NCI-H2196 (cell line): ENCODE results near the gene R3HDML.

Experiments used
- DNase-seq: peaks from one replicate; lab custom pipeline; 2025; ENCODE audit not compliant: unreplicated experiment; lab: John Stamatoyannopoulos, UW

Gene R3HDML

DNA sequence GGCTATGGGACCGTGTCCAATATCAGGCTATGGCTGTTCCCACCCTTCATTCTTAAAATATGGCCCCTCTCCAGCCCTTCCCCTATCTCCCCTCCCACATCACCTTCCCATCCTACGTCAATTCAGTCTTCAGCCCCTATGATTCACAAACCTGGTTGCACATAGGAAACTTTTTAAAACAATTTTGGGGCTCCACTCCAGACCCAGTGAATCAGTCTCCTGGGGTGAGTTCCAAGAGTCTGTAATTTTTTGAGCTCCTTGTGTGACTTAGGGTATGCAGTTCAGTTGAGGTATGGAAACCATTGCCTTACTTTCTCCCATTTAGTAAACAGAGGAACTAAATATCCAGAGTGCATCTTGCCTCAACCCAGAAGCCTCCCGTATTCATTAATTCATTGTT is 24.2 kb downstream of the R3HDML start:
- DNase-seq: no peak

DNA sequence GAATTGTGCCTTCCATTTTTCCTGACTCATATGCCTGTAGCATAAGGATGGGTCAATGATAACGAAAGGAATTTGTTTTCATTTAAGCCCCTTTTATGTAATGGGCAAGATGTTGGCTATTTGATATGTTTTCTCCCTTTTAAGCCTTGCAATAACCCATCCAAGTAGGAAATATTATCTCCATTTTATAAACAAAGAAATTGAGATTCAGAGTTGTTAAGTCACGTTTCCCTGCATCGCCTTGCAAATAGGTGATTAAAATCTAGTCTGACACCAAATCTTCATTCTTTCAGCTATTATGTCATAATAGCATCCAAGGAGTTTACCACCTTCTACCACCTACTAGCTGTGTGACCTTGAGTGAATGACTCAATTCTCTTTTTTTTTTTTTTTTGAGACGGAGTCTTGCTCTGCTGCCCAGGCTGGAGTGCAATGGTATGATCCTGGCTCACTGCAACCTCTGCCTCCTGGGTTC is 25.7 kb downstream of the R3HDML start:
- no peak for DNase-seq

DNA sequence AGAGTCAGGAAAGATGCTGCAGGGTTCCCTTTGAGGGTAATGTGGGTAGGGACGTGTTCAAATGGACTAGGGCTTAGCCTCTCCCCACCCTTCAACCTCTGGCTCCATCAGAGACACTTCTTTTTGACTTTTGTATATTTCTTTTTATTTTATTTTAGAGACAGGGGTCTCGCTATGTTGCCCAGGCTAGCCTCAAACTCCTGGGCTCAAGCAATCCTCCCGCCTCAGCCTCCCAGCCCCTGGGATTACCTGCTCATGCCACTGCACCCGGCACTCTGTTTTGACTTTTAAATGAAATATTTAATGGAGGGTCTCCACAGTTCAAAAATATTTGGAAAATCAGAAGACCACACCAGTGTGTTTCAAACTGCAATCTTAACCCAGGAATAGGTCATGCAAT is 27.2 kb downstream of the R3HDML start:
- DNase-seq: no peak

DNA sequence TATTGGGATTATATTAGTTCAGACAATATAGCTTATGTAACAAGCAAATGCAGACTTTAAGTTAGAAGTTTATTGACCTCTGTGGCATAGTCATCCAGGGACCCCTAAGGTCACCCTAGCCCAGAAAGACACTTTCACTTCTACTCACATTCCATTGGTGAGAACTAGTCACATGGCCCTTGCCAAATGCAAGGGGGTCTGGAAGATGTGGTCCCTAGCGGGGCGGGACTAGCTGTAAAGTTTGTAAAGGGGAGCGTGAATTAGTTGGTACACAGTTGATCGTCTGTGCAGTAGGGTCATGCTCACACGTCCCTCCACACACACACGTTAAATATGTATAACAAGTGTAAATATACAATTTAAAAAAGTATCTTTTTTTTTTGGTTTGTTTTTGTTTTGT is 27.9 kb downstream of the R3HDML start:
- no peak for DNase-seq

DNA sequence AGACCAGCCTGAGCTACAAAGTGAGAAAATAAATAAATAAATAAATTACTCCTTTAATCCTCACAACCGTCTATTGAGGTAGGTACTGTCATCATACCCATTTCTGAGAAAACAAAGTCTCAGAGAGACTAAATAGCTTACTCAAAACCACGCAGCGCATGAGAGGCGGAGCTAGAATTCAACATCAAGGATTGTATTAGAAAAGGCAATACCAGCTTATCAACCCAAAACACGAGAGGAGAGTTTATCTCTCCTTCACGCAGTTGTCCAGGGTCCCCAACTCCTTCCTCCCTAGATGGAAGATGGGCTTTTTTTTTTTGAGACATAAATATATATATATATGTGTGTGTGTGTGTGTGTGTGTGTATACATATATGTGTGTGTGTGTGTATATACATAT is 30.9 kb downstream of the R3HDML start:
- no peak for DNase-seq

DNA sequence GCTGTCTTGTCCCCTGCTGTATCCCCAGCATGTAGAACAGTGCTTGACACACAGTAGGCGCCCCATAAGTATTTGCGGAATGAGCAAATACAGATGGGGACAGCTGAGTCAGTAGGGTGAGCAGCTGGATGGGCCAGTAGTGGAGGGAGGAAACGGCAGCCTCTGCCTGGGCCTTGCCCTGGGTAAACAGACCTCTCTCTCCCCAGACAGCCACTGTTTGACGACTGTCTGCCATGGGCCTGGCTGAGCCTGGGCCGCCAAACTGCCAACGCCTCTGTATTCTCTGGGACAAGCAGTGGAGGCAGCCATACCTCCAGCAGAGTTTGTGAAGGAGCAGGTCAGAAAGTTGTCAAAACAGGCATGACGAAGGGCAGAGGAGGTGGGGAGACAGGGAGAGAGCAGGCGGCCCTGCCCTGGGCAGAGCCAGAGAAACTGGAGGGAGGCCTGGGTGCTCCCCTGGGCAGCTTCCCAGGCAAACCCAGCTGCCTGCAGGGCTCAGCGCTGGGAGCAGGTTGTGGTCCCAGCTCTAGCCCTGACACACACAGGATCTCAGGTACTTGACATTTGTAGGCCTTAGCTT is 33.9 kb downstream of the R3HDML start:
- DNase-seq: no peak

DNA sequence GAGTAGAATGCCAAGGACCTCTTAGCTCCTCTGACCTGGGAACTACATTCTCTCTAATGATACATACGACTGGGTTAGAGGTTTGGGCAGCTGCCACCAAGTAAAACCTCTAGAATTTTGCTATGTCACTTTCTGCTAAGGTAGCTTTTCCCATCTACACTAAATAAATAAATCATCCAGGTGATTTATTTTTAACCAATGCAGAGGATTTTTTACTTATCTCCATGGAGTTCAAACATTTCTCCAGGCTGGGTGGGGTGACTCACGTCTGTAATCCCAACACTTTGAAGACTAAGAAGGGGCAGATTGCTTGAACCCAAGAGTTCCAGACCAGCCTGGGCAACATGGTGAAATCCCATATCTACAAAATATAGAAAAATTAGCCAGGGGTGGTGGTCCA is 45.8 kb downstream of the R3HDML start:
- no peak for DNase-seq

DNA sequence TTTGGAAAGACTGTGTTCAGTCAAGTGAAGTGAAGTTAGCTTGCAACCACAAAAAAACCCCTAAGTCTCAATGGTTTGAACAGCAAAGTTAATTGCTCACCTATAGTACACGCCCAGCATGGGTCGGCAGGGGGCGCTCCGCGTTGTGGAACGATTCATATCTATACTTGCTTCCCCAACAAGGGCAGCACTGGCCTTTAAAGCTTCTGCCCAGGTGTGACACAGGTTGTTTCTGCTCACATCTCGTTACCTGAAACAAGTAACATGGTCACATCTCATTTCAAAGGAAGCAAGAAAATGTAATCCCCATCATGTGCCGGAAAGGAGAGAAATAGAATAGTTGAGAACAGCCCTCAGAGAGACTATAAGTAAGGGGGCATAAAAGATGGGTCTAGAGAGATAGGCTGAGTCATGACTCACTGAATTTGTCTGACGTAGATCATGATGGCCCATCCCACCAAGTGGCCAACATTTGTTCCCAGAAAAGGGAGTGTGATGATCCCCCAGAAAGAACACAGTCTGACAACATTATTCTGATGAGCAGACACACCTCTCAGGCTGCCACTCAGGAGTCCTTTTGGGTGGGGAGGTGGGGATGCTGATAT is 47.7 kb downstream of the R3HDML start:
- DNase-seq: peak; percentile 85

DNA sequence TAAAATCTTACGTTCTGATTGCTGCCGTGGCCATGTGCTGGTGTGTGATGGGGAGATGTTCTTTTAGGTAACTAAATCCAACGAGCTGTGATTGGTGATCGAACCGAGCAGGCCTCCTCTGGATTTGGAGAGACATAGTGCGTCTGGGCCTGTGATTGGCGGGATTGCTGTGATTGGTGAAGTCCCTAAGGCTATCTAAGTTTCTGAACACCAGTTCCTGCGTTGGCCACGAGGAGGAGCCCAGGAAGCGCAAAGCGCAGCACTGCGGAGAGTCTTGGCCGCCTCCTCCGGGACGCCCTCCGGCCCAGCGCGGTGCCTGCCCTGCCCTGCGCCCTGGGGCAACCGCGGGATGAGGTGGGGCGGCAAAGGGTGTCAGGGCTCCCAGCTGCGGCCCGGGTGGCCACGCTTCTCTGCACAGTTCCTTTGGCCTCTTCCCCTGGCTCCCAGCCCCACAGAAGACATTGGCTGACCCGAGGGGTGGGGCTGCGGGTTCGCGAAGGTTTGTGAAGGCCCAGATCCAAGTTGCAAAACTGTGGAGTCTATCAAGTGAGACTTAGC is 51.7 kb downstream of the R3HDML start:
- DNase-seq: peak; percentile 82

DNA sequence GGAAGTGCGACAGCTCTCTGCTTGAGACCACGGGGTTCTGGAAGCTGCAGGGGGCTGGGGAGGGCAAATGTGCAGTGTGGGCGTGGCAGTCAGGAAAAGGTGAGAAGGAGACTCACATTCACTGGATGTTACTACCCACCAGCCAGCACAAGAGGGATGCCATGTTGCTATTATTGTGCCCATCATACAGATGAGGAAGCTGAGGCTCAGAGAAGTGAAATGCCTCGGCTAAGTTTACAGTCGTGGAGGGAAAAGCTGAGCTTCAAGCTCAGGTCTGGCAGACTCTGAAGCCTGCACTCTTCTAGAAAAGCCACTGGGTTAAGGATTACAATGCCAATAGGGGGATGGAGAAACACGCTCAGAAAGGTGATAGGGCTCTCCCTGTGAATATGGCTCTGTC is 53.0 kb downstream of the R3HDML start:
- DNase-seq: no peak

DNA sequence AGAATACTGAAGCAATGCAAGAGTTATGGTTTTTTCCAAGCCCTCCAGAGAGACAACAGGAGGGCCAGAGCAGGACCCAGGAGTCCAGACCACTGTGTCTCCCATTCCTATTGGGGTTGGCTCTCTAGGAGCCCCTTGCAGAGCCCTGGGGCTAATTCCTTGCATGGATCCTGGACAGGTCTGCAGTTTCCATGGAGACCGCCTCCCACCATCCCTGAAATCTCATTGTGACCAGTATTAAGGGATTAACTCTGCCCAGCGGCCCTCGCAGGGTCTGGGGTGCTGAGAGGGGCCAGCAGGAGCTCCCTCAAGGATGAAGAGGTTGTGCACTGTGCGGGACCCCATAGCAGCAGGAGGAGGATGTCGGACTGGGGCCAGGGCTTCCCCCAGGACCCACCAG is 53.4 kb downstream of the R3HDML start:
- DNase-seq: no peak

DNA sequence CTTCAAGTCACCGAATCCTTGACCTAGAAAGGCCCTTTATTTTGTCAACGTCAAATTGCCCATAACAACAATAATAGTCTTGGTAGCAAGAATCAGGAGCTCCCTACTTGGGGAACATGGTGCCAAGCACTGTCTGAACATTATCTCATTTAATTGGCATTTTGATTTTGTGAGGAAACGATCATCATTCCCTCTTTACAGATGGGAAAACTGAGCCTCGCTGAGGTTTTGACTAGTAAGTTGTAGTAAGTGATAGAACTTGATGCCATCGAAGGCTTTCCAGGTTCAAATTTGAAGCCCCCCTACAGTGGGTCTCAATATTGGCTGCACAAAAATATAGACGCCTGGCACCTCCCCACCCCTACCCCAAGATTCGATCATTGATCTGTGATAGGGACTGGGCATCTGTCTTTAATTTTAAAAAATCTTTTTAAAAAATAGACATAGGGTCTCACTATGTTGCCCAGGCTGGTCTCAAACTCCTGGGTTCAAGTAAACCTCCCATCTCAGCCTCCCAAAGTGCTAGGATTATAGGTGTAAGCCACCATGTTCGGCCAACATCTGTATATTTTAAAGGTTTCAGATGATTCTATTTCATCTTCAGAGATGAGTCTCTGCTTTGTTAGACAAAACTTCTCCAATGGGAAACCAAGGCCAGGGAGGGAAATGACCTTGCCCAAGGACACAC is 55.4 kb downstream of the R3HDML start:
- DNase-seq: no peak

DNA sequence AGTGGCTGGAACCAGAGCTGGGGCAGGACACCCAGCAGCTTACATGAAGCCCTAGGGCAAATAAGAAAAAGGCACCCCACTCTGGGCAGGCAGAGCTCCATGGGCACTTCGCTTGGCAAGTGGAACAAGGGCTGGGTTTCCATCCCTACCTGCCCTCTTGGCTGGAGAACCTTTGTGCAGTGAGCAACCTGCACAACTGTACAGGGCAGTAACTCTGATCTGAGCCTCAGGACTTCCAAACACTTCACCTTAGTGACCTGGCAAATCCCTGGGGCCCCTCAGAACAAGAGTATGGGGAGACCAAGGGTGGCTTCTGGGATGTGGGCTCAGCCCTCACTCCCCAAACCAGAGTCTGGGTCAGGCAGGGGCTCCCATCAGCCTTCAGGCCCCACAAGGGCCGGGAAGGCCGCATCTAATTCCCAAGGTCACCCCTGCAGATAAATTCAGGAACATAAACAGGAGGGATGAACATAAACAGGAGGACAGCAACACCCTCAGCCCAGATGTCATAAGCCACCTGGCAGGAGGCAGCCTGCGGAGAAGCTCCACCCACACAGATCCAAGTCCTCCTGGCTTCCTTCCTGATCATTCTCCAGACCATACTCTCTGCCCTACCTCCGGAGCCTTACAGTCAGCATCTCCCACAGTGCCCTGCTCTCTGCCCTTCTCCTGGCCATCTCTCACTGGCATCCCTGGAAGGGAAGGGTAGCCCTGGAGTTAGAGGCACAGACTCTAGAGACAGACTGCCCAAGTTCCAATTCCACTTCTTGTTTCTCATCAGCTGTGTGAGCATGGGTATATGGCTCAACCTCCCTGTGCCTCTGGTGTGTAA is 56.1 kb downstream of the R3HDML start:
- no peak for DNase-seq

DNA sequence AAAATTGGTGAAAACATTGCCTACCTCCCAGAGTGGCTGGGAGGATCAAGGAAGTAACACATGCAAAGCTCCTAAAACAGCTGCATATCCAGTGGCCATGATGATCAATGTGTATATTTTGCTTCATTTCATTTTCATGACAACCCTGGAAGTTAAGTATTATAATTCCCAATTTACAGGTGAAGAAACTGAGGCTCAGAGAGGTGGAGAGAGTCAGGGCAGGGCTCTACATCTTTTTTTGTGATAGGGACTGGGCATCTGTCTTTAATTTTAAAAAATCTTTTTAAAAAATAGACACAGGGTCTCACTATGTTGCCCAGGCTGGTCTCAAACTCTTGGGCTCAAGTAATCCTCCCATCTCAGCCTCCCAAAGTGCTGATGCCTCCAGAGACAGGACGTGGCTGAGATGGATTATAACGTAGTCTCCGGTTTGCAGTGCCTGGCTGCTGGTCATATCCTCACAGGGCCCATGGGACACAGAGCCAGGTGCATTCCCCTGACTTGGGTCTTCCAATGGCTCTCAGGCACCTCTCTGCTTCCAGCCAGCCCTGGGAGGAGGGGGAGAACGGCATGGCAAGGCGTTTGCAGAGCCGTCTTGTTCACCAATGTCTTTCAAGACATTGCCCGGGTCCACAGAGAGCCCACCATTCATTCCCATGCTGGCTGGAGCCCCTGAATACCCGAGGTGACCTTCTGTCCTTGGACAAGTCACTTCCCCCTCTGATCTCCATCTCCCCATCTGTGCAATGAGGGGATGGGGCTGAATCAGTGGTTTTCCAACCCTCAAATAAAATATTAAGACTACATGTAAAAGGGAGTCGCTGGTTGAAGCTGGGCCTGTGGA is 57.0 kb downstream of the R3HDML start:
- no peak for DNase-seq

DNA sequence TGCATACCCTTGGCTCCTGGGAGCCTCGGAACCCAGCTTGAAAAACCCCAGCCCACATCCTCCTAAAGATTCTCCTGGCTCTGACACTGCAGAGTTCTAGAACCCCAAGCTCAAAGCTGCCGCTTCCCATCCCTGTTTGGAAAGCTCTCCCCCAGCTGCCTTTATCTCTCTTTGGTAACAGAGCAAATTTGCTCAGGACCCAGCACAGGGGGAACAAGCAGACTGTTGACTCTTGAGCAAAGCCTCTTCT is 57.5 kb downstream of the R3HDML start:
- no peak for DNase-seq

DNA sequence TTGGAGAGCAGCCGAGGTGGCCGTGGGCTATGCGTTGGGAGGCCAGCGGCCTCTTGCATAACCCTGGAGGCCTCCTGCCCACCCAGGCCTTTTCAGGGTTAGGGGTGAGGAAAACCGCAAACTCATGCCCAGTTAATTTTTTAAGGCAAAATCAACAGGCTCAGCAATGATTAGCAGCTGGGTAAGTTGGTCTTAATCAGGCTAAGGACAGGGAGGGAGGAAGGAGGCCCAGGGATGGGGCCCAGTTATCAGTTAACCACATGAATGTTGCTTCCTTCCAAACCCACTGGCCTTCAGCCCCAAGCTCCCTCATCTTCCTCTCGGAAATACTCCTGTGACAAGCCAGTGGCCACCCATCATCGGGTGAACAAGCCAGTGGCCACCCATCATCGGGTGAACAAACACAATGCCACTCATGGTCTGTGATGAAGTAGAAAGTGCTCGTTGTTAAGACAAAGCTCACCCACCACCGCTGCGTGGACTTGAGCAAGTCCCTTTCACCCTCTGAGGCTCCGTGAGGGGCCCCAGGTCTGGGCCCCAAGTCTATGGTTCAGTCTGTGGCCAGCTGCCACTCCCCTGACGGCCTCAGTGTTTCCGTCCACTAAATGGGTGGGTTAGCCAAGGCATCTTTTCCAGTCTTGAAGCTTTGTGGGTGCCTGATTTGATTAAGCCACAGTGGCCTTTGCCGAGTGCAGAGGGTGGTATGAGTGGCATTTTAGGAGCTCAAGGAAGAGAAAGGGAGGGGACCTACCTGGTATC is 58.0 kb downstream of the R3HDML start:
- DNase-seq: no peak

DNA sequence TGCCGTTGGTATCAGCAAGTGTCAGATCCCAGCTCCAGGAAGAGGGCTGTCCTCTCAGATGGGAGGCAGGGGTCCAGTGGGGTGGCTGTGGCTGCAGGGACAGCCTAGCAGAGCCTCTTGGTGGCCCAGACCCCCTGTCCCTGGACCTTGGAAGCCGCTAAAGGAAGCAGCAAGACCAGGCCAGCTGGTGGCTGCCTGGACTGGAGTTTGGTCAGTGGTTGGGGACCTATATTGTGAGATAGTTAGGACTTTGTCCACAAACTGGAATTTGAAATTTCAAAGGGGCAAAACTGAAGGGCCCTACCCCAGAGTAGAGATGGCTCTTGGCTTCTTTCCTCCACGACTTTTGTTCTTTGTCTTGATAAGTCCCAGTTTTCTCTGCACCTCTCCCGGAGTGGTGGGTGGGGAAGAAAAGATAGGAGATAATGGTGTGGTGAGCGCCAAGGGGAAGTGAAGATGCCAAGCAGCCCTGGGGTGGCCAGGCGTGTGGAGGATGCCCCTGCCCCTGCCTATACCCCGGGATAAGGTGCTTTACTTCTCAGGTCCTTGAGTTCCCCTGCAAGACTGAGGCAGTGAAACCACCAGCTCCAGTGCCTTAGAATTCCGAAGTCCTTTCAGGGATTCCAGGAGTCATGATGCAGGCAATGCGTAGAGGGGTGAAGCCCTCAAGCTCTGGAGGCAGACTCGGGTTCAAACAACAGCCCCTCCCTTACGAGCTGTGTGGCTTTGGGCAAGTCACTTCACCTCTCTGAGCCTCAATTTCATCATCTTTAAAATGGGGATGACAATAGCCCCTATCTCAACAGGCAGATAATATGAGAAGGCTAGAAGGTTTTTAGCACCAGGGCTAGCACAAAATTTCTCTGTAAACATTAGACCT is 58.9 kb downstream of the R3HDML start:
- DNase-seq: no peak

DNA sequence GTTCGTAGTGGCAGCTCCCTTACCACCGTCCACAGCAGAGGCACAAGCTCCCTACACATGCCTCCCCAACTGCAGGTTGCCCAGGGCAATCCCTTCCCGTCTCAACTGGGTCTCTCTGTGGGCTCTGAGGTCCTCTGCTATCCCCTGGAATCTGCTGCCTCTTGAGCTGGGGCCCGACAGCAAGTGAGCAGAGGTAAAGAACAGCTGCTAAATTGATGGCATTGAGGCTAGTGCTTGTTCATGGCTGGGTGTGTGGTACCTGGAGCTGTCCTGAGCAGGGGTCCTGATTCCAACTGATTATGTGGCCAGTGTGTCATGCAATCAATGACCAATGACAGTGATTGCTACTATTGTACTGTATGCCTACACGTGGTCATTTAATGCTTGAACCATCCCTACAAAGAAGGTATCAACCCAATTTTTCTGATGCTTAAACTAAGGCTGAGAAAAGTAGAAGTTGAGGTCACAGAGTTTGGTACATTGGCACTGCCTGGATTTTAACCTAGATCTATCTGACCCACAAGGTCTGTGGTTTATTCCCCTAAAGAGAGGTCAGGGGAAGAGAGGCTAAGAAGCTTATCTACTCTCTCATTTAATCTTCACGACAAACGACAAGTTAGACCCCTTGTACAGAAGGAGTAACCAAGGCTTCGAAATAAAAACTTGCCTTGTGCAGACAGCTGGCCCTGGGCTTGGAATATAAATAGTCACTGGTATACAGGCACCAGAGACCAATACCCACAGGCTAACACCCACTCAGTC is 59.7 kb downstream of the R3HDML start:
- no peak for DNase-seq
